GM12878 (cell line): ENCODE measurements around the gene RFC4. TPM values are rescaled to one million over a fixed set of nuclear protein-coding genes. Genes with fewer than 3 reads are reported as not detected.

ENCODE experiments used
- ATAC-seq: fragments of 200-7000 bp; cut with Tn5 transposase; 3 replicates; pipeline ENCODE4 v1.9.1; 2020; ENCODE audit warnings: mild to moderate bottlenecking, moderate library complexity
- BruUV-seq: library from RNA; stranded (reverse); fragments of 400-500 nt; replicated peaks from 2 replicates; lab custom pipeline; 2021; lab: Mats Ljungman, UMichigan
- CTCF ChIA-PET: fragments of 300-600 bp; sonication (Branson Sonifier 250); formaldehyde crosslinking; extraction: SDS; loops from one replicate; lab custom pipeline; 2021; ENCODE audit warnings: inconsistent platforms; lab: Yijun Ruan, JAX
- POLR2A ChIA-PET: fragments of 350-600 bp; formaldehyde crosslinking; extraction: SDS; loops from one replicate; lab custom pipeline; 2021; ENCODE audit warnings: inconsistent platforms; lab: Charles Lee
- RAD21 ChIA-PET: fragments of 300-600 bp; sonication (Branson Sonifier 250); formaldehyde crosslinking; loops from one replicate; lab custom pipeline; 2023; ENCODE audit warnings: antibody characterized with exemption; ENCODE audit not compliant: unreplicated experiment; lab: Charles Lee
- SMC1A ChIA-PET: fragments of 300-600 bp; sonication (Branson Sonifier 250); formaldehyde crosslinking; loops from one replicate; lab custom pipeline; 2023; ENCODE audit not compliant: unreplicated experiment, uncharacterized antibody; lab: Charles Lee
- DNase-seq: peaks from one replicate; pipeline ENCODE4 v3.0.0-alpha.2; 2011; ENCODE audit warnings: low read depth, low spot score
- FAIRE-seq: peaks from 3 replicates; lab custom pipeline; 2011; peaks lifted over from hg19 to GRCh38; lab: Jason Lieb, UNC
- H2AFZ ChIP-seq: 2 replicates; pipeline ENCODE4 v1.6.0; 2011; ENCODE audit warnings: low read depth, low read length, control low read depth; ENCODE audit not compliant: control insufficient read depth
- H3K27ac ChIP-seq: 2 replicates; pipeline ENCODE4 v1.5.1; 2011; ENCODE audit warnings: control low read depth; ENCODE audit not compliant: control insufficient read depth, insufficient read depth
- H3K27me3 ChIP-seq, 2 experiments: replicated peaks in 1 of 2; 2 replicates each; pipeline versions ENCODE4 v1.6.0 to v1.6.1; 2011; ENCODE audit warnings: low read length in 1 of 2; ENCODE audit not compliant: control insufficient read depth in 2 of 2, insufficient read depth in 2 of 2
- H3K36me3 ChIP-seq, 2 experiments: 2 replicates each; pipeline ENCODE4 v1.5.1; 2011; ENCODE audit warnings: low read length in 1 of 2; ENCODE audit not compliant: control insufficient read depth in 2 of 2, insufficient read depth in 2 of 2
- H3K4me1 ChIP-seq: 2 replicates; pipeline ENCODE4 v1.6.1; 2011; ENCODE audit warnings: mild to moderate bottlenecking, low read length, moderate library complexity, mixed read lengths; ENCODE audit not compliant: control insufficient read depth, insufficient read depth
- H3K4me2 ChIP-seq: 2 replicates; pipeline ENCODE4 v1.6.0; 2011; ENCODE audit warnings: control low read depth; ENCODE audit not compliant: control insufficient read depth, insufficient read depth
- H3K4me3 ChIP-seq: fragments of 200-600 bp; sonication (generic); 2 replicates; pipeline ENCODE4 v1.5.1; 2016
- H3K79me2 ChIP-seq: 2 replicates; pipeline ENCODE4 v1.6.0; 2011; ENCODE audit warnings: low read length; ENCODE audit not compliant: control insufficient read depth, insufficient read depth
- H3K9ac ChIP-seq: 2 replicates; pipeline ENCODE4 v1.8.0; 2011; ENCODE audit warnings: low read length, control low read depth, mixed read lengths; ENCODE audit not compliant: control insufficient read depth, insufficient read depth
- H3K9me3 ChIP-seq: replicated peaks from 3 replicates; pipeline ENCODE4 v1.5.1; 2011; ENCODE audit warnings: mild to moderate bottlenecking, low read length; ENCODE audit not compliant: control insufficient read depth, insufficient read depth
- H4K20me1 ChIP-seq: 2 replicates; pipeline ENCODE4 v1.6.0; 2011; ENCODE audit not compliant: control insufficient read depth, insufficient read depth
- BCLAF1 ChIP-seq: fragments of 450-650 bp; IDR thresholded peaks from 2 replicates; pipeline ENCODE4 v1.6.1; 2017; ENCODE audit warnings: antibody characterized with exemption, mild to moderate bottlenecking, moderate library complexity
- CBFB ChIP-seq: IDR thresholded peaks from 2 replicates; pipeline ENCODE4 v1.6.1; 2016; ENCODE audit warnings: antibody characterized with exemption, low read depth
- EED ChIP-seq: sonication (generic); IDR thresholded peaks from 2 replicates; pipeline ENCODE4 v1.6.1; 2016; ENCODE audit warnings: antibody characterized with exemption, low read depth
- FOXM1 ChIP-seq: IDR thresholded peaks from 2 replicates; pipeline ENCODE4 v1.6.1; 2012; ENCODE audit warnings: low read depth, mild to moderate bottlenecking, inconsistent platforms, low read length, moderate library complexity
- IKZF1 ChIP-seq: fragments of 450-650 bp; conservative IDR thresholded peaks from 2 replicates; pipeline ENCODE4 v1.6.1; 2017; ENCODE audit warnings: antibody characterized with exemption, mild to moderate bottlenecking
- POLR2AphosphoS2 ChIP-seq: IDR thresholded peaks from 2 replicates; pipeline ENCODE4 v1.6.1; 2011; ENCODE audit warnings: low read depth, mild to moderate bottlenecking, low read length, improper control_type of control experiment, moderate library complexity
- RB1 ChIP-seq: fragments of 450-650 bp; formaldehyde crosslinking; IDR thresholded peaks from 2 replicates; pipeline ENCODE4 v1.6.1; 2017; ENCODE audit warnings: mild to moderate bottlenecking, borderline replicate concordance
- SKIL ChIP-seq: fragments of 450-650 bp; IDR thresholded peaks from 2 replicates; pipeline ENCODE4 v1.6.1; 2017; ENCODE audit warnings: mild to moderate bottlenecking, low read depth, inconsistent platforms; ENCODE audit not compliant: poor library complexity, severe bottlenecking
- SMC3 ChIP-seq: IDR thresholded peaks from 2 replicates; pipeline ENCODE4 v1.6.1; 2011; ENCODE audit warnings: low read length, improper control_type of control experiment, borderline replicate concordance
- USF2 ChIP-seq: IDR thresholded peaks from 2 replicates; pipeline ENCODE4 v1.6.1; 2011; ENCODE audit warnings: low read depth, low read length, improper control_type of control experiment, borderline replicate concordance
- YBX1 ChIP-seq: fragments of 450-650 bp; IDR thresholded peaks from 2 replicates; pipeline ENCODE4 v1.6.1; 2016; ENCODE audit warnings: antibody characterized with exemption
- ZBED1 ChIP-seq: IDR thresholded peaks from 2 replicates; pipeline ENCODE4 v1.6.1; 2016; ENCODE audit warnings: borderline replicate concordance
- ZBTB40 ChIP-seq: fragments of 450-650 bp; IDR thresholded peaks from 2 replicates; pipeline ENCODE4 v1.6.1; 2016; ENCODE audit warnings: mild to moderate bottlenecking, moderate library complexity, borderline replicate concordance
- WGBS: methylation state at CpG from one replicate; pipeline ENCODE4 v1.1.6; 2016; ENCODE audit warnings: low lambda C conversion rate; ENCODE audit not compliant: insufficient replicate concordance, insufficient coverage; ENCODE audit errors: missing lambda C conversion rate; 5-methylcytosine and 5-hydroxymethylcytosine counted together
- in situ Hi-C: fragments of 300-500 bp; cut with MboI; formaldehyde crosslinking; loops from 9 replicates; pipeline ENCODE4 v1.14.3; 2018; ENCODE audit warnings: mixed read lengths
- intact Hi-C: fragments of 100-400 bp; cut with micrococcal nuclease; formaldehyde crosslinking; loops from one replicate; pipeline ENCODE4 v1.14.2; 2022; ENCODE audit not compliant: unreplicated experiment
- polyA plus RNA-seq, 11 experiments: library from polyadenylated mRNA; depleted of rRNA in 4 of 11; unstranded in 6 of 11; stranded (reverse) in 5 of 11; fragments of >200 nt; fragmentation: Nextera tagmentation in 4 of 11; fragmentation: Illumina TruSeq in 1 of 11; extraction: Ambion mirVana in 4 of 11; extraction: Trizol in 1 of 11; gene quantifications; 1 replicate in 1 of 11; 2 replicates in 10 of 11; pipeline versions ENCODE4 v1.2.1 to v1.2.3, GENCODE V29; 2011 to 2016; ENCODE audit warnings: inconsistent platforms in 2 of 11, missing spikeins in 2 of 11, low read depth in 1 of 11
- total RNA-seq, 4 experiments: library from RNA; depleted of rRNA in 3 of 4; stranded (reverse); fragments of >200 nt in 3 of 4; fragmentation: Illumina TruSeq in 1 of 4; extraction: Trizol in 1 of 4; gene quantifications; 2 replicates each; pipeline versions ENCODE4 v1.2.1 to v1.2.3, GENCODE V29; 2013 to 2021

Gene RFC4
- total and polyA plus RNA-seq, 10 of the 15 experiments (the other 5 are each of a cell fraction or from before 2014, with no cell fraction given) = 49.1 to 144 (median 112) TPM

GRCh38 chr3:186760141-186760833, 46.0 kb downstream of the RFC4 start:
- Histone ChIP-seq H3K36me3 (no peaks in the 10 kb centered on the region), H3K9me3 (no peaks in the 10 kb centered on the region), H3K4me2 (no peak overlapping the region), H3K4me3 (no peak overlapping the region), H4K20me1 (no peaks in the 10 kb centered on the region), H3K27ac (no peak overlapping the region), H3K4me1 (no peaks in the 10 kb centered on the region), H2AFZ (no peak overlapping the region), H3K27me3 (no peaks in the 10 kb centered on the region), H3K9ac (no peak overlapping the region), H3K79me2 (no peaks in the 10 kb centered on the region)
- ATAC-seq (no peak), DNase-seq (no peak), FAIRE-seq (no peak)
- ChIA-PET SMC1A (interaction anchor here (1.1 kb wide), 1 partner anchor 12 kb away, joined by 3 read pairs; no protein-coding TSS in a partner anchor), POLR2A (no interaction called here), CTCF (no interaction called here), RAD21 (no interaction called here)
- no TSS peak for BruUV-seq
- in situ Hi-C loops (no loop called here), intact Hi-C loops (no loop called here)
- 70% methylated on average over 10 of the region's 10 CpGs for WGBS
- no peak for TF ChIP-seq ZBED1
- TF ChIP-seq EED = no peak
- TF ChIP-seq USF2 = no peak
- TF ChIP-seq ZBTB40 = no peak
- TF ChIP-seq YBX1 = no peak
- TF ChIP-seq SKIL = no peak
- TF ChIP-seq IKZF1 = no peak
- no peak for TF ChIP-seq BCLAF1
- no peak for TF ChIP-seq RB1
- TF ChIP-seq POLR2AphosphoS2 = no peak
- TF ChIP-seq FOXM1 = no peak
- no peak for TF ChIP-seq SMC3
- no peak for TF ChIP-seq CBFB
